Colon (tissue), 2 donors: ENCODE results near the gene GNG7.
"Not testable (repeated sequence)": the region's sequence is repeated elsewhere in the genome, so short reads cannot be mapped to it uniquely, and the experiment has no call there.

Source experiments
- FAIRE-seq: peaks from 2 replicates; lab custom pipeline; 2012; peaks lifted over from hg19 to GRCh38; lab: Jason Lieb, UNC
- donor health status: control.
- donor health status: control.

Gene GNG7

GRCh38 chr19:2534423-2535013, 168.0 kb downstream of the GNG7 start:
- no peak for FAIRE-seq

- FAIRE-seq: no peak
These were observed 168.6 kb downstream of the GNG7 start for GRCh38 chr19:2533686-2534422.

GRCh38 chr19:2533072-2533425, 169.4 kb downstream of the GNG7 start:
- peak; percentile 41 for FAIRE-seq

GRCh38 chr19:2532252-2533071, 170.0 kb downstream of the GNG7 start:
- no peak for FAIRE-seq

- not testable (repeated sequence) for FAIRE-seq
These were observed 172.6 kb downstream of the GNG7 start for GRCh38 chr19:2529942-2530341.

- FAIRE-seq: no peak
These were observed 173.0 kb downstream of the GNG7 start for GRCh38 chr19:2529473-2529918.

GRCh38 chr19:2528675-2529101, 173.8 kb downstream of the GNG7 start:
- no peak for FAIRE-seq

- FAIRE-seq: no peak
These were observed 174.8 kb downstream of the GNG7 start for GRCh38 chr19:2527686-2528085.

GRCh38 chr19:2527171-2527570, 175.3 kb downstream of the GNG7 start:
- no peak for FAIRE-seq

- FAIRE-seq: no peak
These were observed 177.4 kb downstream of the GNG7 start for GRCh38 chr19:2524840-2525723.

GRCh38 chr19:2524361-2524839, 178.1 kb downstream of the GNG7 start:
- no peak for FAIRE-seq

- no peak for FAIRE-seq
These were observed 178.7 kb downstream of the GNG7 start for GRCh38 chr19:2523630-2524311.

GRCh38 chr19:2519482-2519881, 183.0 kb downstream of the GNG7 start:
- FAIRE-seq: no peak

- not testable (repeated sequence) for FAIRE-seq
These were observed 183.6 kb downstream of the GNG7 start for GRCh38 chr19:2518856-2519255.

GRCh38 chr19:2517881-2518601, 184.5 kb downstream of the GNG7 start:
- FAIRE-seq: no peak

- FAIRE-seq: no peak
These were observed 185.8 kb downstream of the GNG7 start for GRCh38 chr19:2516727-2517126.

GRCh38 chr19:2514981-2515518, 187.4 kb downstream of the GNG7 start:
- FAIRE-seq: no peak

GRCh38 chr19:2512523-2513431, 189.7 kb downstream of the GNG7 start:
- FAIRE-seq: no peak

GRCh38 chr19:2511991-2512390, 190.5 kb downstream of the GNG7 start:
- FAIRE-seq: no peak
